LNCaP clone FGC (cell line): Measurements from ENCODE around the gene DRAM1.
"Not testable (repeated sequence)": the region's sequence is repeated elsewhere in the genome, so short reads cannot be mapped to it uniquely, and the experiment has no call there.

Source experiments
- DNase-seq: peaks from one replicate; pipeline ENCODE4 v3.0.0-alpha.2; 2011; ENCODE audit warnings: low read depth
- H3K4me3 ChIP-seq: 2 replicates; pipeline ENCODE4 v1.5.1; 2011; ENCODE audit warnings: mild to moderate bottlenecking, low read depth, low read length, control low read depth
- CTCF ChIP-seq: IDR thresholded peaks from 2 replicates; pipeline ENCODE4 v1.5.1; 2012; ENCODE audit warnings: mild to moderate bottlenecking; ENCODE audit not compliant: control insufficient read depth, insufficient read depth; ENCODE audit errors: extremely low read depth

The DRAM1 gene

GRCh38 chr12:101875162-101875561 lies 2.2 kb upstream of the DRAM1 start:
- TF ChIP-seq CTCF: no peak
- no peak overlapping the region for H3K4me3 ChIP-seq
- no peak for DNase-seq

- TF ChIP-seq CTCF: no peak
- DNase-seq: no peak
- H3K4me3 ChIP-seq: peak overlapping the region; percentile 74
Observed at GRCh38 chr12:101876322-101876860, 989 bp upstream of the DRAM1 start.

GRCh38 chr12:101877806-101878242 lies 444 bp downstream of the DRAM1 start:
- no peak for TF ChIP-seq CTCF
- DNase-seq: no peak

GRCh38 chr12:101878243-101878821 lies 952 bp downstream of the DRAM1 start:
- no peak for DNase-seq
- peak overlapping the region; percentile 74 for H3K4me3 ChIP-seq
- no peak for TF ChIP-seq CTCF

More at GRCh38 chr12:101877806-101878242, 444 bp downstream of the DRAM1 start:
- H3K4me3 ChIP-seq: peak overlapping the region; percentile 74

GRCh38 chr12:101880769-101881168 lies 3.4 kb downstream of the DRAM1 start:
- DNase-seq: no peak
- no peak for TF ChIP-seq CTCF
- no peak overlapping the region for H3K4me3 ChIP-seq

- no peak overlapping the region for H3K4me3 ChIP-seq
- no peak for TF ChIP-seq CTCF
- no peak for DNase-seq
Observed at GRCh38 chr12:101881228-101881627, 3.8 kb downstream of the DRAM1 start.

GRCh38 chr12:101884174-101884573 lies 6.8 kb downstream of the DRAM1 start:
- no peak overlapping the region for H3K4me3 ChIP-seq
- no peak for DNase-seq
- TF ChIP-seq CTCF: no peak

- not testable (repeated sequence) for H3K4me3 ChIP-seq, DNase-seq
Observed at GRCh38 chr12:101884781-101885340, 7.5 kb downstream of the DRAM1 start.
